ENCODE measurements around the gene RABAC1.

The RABAC1 gene

DNA sequence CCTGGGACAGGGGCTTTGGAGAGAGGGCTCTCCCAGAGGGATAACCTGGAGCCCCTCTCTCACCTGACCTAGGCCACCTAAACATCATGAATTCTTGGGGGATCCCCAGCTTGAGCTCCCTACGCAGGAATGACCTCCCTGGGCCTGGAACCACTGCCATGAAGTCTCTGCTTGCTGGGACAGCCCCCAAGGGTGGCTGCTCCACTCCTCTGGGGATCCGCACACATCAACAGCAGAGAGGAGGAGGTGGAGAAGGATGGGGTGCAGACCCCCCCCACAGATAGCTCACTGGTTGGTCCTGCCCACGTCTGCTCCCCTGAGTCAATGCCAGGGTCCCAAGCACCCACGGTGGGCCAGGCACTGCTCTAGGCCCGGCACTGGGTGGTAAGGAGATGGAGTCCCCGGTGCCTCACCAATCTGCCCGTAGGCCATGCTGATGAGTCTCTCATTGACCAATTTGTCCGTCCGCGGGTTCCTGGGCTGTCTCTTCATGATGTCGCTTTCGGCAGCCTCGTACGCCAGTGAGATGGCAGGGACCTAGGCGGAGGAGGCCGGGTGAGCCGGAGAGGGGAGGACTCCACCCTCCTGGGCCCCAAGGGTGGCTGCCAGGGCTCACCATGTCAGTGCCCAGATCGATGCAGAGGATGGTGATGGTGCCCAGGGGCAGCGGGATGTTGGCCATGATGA lies 10.8 kb upstream of the RABAC1 start:
- H3K27me3 ChIP-seq (ENCODE audit: insufficient read depth, poor library complexity, severe bottlenecking): no peaks in the 10 kb centered on the region
- TF ChIP-seq, protein P1, sequence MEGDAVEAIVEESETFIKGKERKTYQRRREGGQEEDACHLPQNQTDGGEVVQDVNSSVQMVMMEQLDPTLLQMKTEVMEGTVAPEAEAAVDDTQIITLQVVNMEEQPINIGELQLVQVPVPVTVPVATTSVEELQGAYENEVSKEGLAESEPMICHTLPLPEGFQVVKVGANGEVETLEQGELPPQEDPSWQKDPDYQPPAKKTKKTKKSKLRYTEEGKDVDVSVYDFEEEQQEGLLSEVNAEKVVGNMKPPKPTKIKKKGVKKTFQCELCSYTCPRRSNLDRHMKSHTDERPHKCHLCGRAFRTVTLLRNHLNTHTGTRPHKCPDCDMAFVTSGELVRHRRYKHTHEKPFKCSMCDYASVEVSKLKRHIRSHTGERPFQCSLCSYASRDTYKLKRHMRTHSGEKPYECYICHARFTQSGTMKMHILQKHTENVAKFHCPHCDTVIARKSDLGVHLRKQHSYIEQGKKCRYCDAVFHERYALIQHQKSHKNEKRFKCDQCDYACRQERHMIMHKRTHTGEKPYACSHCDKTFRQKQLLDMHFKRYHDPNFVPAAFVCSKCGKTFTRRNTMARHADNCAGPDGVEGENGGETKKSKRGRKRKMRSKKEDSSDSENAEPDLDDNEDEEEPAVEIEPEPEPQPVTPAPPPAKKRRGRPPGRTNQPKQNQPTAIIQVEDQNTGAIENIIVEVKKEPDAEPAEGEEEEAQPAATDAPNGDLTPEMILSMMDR (IDR thresholded peaks at IDR 0.05; ENCODE audit: insufficient read depth, low read length): no peak
- TF ChIP-seq SPI1 (IDR thresholded peaks at IDR 0.05; ENCODE audit: borderline replicate concordance, low read depth): no peak

GRCh38 chr19:41968751-41969595 lies 9.9 kb upstream of the RABAC1 start:
- TF ChIP-seq POLR2AphosphoS5 (IDR thresholded peaks at IDR 0.05; ENCODE audit: low read depth) (no peak), GABPA (IDR thresholded peaks at IDR 0.05; ENCODE audit: low read depth) (no peak), SPI1 (IDR thresholded peaks at IDR 0.05; ENCODE audit: borderline replicate concordance, low read depth) (no peak), REST (IDR thresholded peaks at IDR 0.05; ENCODE audit: insufficient replicate concordance, low read depth) (no peak)
- TF ChIP-seq, protein P1 (IDR thresholded peaks at IDR 0.05; ENCODE audit: insufficient read depth, low read length): no peak
- H3K27me3 ChIP-seq (ENCODE audit: insufficient read depth, poor library complexity, severe bottlenecking): no peaks in the 10 kb centered on the region
- no peak overlapping the region for H3K27ac ChIP-seq (replicated peaks)
- no peak for DNase-seq (ENCODE audit: low read depth in 1 of 2, low spot score in 1 of 2)
- H3K4me3 ChIP-seq (replicated peaks; ENCODE audit: insufficient read depth, low read length): no peak overlapping the region

More for the DNA sequence above, 10.8 kb upstream of the RABAC1 start:
- no peak overlapping the region for H3K4me3 ChIP-seq (replicated peaks; ENCODE audit: insufficient read depth, low read length)
- DNase-seq (ENCODE audit: low read depth in 1 of 2, low spot score in 1 of 2): no peak
- no peak overlapping the region for H3K27ac ChIP-seq (replicated peaks)

DNA sequence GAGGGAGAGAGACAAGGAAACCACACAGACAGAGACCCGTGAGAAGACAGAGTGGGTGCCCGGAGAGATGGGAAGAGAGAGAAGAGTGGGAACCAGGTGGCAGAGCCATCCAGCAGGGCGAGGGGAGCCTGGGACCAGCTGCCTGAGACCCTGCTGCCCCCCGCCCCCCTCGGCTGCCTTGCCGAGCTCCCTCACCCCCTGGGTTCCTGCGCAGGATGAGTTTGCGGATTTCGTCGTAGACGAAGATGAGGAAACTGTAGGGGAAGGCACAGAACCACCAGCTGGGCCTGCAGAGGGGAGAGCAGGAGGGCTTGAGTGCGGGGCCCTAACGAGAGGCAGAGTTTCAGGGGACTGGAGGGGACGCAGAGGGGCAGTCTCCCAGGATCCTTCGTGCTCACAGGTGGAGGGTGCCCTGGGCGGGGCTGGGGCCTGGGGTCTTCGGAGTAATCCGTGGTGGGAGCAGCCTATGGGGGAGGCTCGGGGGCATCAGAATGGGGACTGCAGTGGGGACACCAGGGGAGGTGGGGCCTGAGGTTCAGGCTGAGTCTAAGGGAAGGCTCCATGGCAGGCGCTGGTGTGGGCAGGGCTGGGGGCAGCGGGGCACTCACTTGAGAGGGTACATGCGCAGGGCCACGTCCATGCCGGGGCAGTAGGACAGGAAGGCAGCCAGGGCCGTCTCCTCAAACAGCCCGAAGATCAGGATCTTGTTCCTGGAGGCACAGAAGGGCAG lies 8.1 kb upstream of the RABAC1 start:
- Histone ChIP-seq H3K4me3 (replicated peaks; ENCODE audit: insufficient read depth, low read length) (no peak overlapping the region), H3K27me3 (ENCODE audit: insufficient read depth, poor library complexity, severe bottlenecking) (no peaks in the 10 kb centered on the region), H3K27ac (replicated peaks) (no peak overlapping the region)
- TF ChIP-seq POLR2AphosphoS5 (IDR thresholded peaks at IDR 0.05; ENCODE audit: low read depth) (no peak), REST (IDR thresholded peaks at IDR 0.05; ENCODE audit: insufficient replicate concordance, low read depth) (no peak), SPI1 (IDR thresholded peaks at IDR 0.05; ENCODE audit: borderline replicate concordance, low read depth) (no peak), GABPA (IDR thresholded peaks at IDR 0.05; ENCODE audit: low read depth) (no peak)
- TF ChIP-seq, protein P1 (IDR thresholded peaks at IDR 0.05; ENCODE audit: insufficient read depth, low read length): no peak
- DNase-seq (ENCODE audit: low read depth in 1 of 2, low spot score in 1 of 2): peak in 1 of 2 experiments; percentile 55

Data from HL-60 (cell line).